Astrocyte (in vitro differentiated cells and primary cell): ENCODE results near the gene SMIM36.

Source experiments
- EZH2 ChIP-seq: IDR thresholded peaks from 2 replicates; pipeline ENCODE4 v1.6.1; 2012; ENCODE audit warnings: mild to moderate bottlenecking, low read length, inconsistent platforms; ENCODE audit not compliant: insufficient read depth
- TF ChIP-seq, protein P1 (sequence below): IDR thresholded peaks from 2 replicates; pipeline ENCODE4 v1.5.1; 2011; ENCODE audit warnings: low read depth, mild to moderate bottlenecking, inconsistent platforms, low read length, moderate library complexity; ENCODE audit not compliant: insufficient read depth

- TF ChIP-seq, protein P1, sequence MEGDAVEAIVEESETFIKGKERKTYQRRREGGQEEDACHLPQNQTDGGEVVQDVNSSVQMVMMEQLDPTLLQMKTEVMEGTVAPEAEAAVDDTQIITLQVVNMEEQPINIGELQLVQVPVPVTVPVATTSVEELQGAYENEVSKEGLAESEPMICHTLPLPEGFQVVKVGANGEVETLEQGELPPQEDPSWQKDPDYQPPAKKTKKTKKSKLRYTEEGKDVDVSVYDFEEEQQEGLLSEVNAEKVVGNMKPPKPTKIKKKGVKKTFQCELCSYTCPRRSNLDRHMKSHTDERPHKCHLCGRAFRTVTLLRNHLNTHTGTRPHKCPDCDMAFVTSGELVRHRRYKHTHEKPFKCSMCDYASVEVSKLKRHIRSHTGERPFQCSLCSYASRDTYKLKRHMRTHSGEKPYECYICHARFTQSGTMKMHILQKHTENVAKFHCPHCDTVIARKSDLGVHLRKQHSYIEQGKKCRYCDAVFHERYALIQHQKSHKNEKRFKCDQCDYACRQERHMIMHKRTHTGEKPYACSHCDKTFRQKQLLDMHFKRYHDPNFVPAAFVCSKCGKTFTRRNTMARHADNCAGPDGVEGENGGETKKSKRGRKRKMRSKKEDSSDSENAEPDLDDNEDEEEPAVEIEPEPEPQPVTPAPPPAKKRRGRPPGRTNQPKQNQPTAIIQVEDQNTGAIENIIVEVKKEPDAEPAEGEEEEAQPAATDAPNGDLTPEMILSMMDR, result no peak
- no peak for TF ChIP-seq EZH2
Measured at GRCh38 chr17:55521186-55521585, 9.9 kb upstream of the SMIM36 start.
